Activated naive CD4-positive, alpha-beta T cell treated with anti-CD3 and anti-CD28 coated beads, Interleukin-2, amount 50 U/mL, for 16 hours (primary cell): ENCODE measurements around the gene CYP8B1.

ENCODE experiments used
- DNase-seq: peaks from one replicate; pipeline ENCODE4 v3.0.0-alpha.2; 2020

CYP8B1 gene

DNA sequence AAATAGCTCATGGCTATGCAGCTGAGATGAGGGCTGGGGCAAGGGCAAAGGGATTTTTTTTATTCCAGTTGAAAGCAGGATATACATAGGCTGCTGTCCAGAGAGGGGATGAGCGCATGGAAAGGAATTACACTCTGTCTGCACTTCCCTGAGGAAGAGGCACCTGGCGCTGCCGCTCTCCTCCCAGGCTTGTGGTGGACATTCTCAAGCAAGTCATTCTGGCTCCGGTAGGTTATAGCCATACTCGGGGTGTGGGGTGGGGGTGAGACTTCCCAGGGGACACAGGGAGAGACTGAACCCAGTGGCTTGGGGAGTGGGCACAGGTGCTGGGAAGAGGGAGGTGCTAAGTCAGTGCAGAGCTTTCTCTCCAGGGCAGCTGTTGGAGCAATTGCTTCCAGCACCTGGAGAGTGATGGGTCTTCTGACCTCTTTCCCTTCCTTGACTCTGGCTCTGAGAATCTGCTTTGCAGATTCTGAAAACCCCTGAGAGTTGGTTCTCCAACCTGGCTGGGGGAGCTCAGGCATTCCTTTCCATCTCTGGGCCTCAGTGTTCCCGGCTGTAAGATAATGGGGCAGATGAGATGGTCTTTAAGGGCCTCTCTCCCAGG, 24.3 kb downstream of the CYP8B1 start:
- DNase-seq: no peak

DNA sequence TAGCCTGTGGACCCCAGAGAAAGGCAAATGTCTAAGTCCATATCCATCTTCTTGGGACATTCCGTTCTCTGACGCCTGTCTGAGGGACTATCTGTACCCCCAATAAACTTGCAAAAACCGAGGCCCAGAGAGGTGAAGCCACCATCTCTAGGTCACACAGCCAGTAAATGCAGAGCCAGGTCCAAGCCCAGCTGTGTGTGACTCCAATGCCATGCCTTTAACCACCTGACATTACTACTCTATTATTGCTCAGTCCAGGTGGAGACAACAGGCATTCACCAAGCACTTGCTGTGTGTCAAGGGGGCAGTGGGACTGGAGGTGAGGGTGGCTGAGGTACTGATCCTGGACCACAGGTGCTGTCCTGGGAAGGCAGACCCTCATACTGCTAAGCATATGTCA, 25.4 kb downstream of the CYP8B1 start:
- no peak for DNase-seq

GRCh38 chr3:42849017-42849416, 26.7 kb downstream of the CYP8B1 start:
- DNase-seq: no peak

- DNase-seq: no peak
Observed at GRCh38 chr3:42847731-42848130, 27.9 kb downstream of the CYP8B1 start.

GRCh38 chr3:42846685-42847522, 28.8 kb downstream of the CYP8B1 start:
- DNase-seq: no peak

DNA sequence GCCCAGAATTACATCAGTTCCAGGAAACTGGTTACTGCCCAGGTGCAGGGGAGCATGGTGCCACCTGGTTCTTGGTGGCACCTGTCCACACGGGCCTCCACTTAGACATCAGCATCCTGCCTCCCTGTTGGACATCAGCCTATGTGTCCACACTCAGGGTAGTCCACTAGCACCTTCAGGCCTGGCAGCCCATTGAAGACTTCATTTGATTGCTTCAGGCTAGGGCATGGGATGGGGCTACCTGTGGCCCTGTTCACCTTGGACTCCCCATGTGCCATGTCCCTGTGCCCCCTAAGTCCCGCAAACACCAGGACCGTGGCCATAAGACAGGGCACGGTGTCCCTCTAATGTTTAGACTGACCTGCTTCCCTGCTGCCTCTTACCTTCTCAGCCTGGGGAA, 30.9 kb downstream of the CYP8B1 start:
- no peak for DNase-seq

- DNase-seq: no peak
Observed at GRCh38 chr3:42844412-42844713, 31.3 kb downstream of the CYP8B1 start.

- DNase-seq: no peak
Observed at GRCh38 chr3:42843713-42844411, 31.8 kb downstream of the CYP8B1 start.

- DNase-seq: no peak
Observed at GRCh38 chr3:42841332-42841731, 34.3 kb downstream of the CYP8B1 start.

DNA sequence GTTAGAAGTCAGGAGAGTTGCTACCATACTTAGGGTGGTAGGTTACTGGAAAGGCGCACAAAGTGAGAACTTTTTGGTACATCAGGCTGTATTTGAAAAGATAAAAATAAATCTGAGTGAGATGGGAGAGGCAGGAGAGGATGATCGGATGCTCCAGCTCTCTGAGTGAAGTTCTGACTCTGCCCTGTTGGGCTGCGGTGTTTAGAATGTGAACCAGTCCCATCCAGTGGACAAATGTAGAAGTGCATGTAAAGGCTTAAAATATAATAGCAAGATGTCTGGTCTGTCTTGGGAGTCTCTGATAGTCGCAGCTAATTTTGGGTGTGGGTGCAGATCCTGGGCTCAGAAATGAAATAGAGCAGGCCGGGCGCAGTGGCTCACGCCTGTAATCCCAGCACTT, 36.1 kb downstream of the CYP8B1 start:
- peak; percentile 22 for DNase-seq

DNA sequence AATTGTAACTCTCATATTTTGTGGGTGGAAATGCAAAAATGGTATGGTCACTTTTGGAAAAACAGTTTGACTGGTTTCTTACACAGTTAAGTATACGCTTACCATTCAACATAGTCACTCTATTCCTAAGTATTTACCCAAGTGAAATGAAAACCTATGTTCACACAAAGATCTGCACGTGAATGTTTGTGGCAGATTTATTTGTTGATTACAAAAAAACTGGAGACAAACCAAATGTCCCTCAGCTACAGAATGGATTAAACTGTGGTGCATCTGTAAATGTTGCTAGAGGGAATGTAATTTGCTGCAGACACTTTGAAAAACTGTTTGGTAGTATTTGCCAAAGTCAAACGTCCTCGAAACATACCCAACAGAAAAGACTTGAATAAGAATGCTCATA, 37.1 kb downstream of the CYP8B1 start:
- no peak for DNase-seq

DNA sequence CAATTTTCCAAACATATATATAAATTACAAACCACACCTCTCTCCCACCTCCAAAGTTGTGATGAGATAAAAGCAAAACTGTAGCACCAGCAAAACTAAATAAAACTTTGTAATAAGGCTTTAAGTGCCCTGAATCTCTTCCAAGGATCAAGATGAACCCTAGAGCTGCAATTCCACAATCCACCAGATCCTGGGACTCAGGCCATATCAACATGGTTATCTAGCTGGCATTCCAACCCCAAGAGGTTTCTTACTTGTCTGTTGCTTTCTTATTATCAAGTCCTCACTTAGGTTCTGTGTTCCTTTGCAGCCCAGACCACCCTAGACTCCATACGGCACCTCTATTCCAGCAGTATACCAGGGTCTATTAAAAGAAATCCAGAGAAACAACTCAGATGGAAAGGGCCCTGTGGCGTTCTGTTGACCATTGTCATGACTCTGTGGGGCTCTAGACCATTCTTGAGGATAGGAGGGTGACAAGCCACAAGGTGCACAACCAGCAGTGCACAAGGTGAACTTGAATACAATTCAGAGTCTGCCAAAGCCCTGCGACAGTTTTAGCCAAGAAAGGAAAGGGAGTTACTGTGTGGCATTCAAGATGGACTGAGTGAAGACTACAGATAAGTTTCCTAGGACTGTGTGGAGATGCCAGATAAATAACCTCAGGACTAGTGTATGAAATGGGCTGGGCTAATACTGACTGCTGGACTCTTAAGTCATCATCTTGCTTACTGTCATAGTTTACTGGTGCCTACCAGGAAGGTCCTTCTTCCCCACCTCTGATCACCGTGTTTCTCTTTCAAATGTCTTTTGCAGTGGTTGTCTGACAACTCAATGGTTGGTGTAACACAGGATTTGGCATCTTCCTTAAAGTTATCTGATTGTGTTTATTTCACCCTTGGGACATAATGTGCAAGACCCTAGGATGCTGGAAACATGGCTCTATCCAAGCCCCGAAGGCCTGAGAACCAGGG, 39.2 kb downstream of the CYP8B1 start:
- DNase-seq: no peak

- DNase-seq: peak; percentile 71
Observed at GRCh38 chr3:42831321-42831713, 44.4 kb downstream of the CYP8B1 start.

- DNase-seq: no peak
Observed at GRCh38 chr3:42830437-42831320, 45.0 kb downstream of the CYP8B1 start.

DNA sequence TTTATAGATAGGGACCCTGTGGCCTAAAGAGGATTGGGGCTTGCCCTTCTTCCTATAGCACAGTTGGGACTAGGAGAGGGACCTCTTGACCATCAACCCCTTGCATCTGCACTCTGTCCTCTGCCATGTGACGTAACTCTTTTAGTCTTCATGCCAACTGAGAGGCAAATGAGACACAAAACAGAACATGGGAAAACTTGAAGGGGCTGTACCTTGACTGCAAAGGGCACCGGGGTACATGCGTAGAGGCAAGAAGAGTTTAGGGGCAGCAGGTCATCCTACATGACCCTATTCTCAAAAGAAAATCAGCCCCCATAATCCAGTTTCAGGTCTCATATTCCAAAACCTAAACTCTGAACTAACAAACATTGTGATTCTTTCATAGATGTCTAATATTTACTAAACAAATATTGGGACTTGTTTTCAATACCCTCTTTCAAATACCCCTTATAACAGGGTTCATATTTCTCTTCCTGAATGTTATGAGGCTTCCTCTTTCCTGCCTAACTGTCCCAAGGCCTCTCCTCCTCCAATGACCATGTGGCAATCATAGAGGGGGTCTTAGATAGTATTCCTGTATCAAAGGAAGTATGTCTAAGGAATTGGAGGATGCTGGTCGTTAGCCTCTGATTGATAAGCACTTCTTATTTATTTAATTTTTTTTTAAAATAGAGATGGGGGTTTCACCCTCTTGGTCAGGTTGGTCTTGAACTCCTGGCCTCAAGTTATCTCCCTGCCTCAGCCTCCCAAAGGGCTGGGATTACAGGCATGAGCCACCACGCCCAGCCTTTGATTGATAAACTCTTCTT, 45.8 kb downstream of the CYP8B1 start:
- no peak for DNase-seq

DNA sequence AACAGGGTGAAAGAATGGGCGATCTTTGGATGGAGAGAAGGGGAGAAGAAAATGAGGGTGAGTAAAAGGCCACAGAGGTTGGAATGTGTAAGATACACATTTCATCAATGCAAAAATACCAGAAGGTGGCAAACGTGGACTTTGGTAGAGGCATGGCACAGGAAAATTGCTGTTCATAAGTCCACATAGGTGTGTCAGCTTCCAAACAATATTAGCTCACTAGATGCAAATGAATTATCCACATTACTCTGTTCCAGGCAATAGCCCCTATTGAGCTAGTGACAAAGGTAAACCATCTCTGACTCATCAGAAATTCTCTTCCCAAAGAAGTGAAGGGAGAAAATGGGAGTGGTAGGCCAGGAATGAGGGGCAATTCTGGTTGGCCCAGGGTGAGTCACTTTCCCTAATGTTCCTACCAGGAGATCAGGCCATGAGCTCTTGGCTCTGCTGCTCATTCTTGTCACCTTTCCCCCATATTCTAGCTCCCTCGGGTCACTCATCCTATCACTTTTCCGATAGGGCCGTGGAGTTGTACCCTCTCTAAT, 46.5 kb downstream of the CYP8B1 start:
- no peak for DNase-seq

- DNase-seq: no peak
Observed at GRCh38 chr3:42827654-42828053, 48.0 kb downstream of the CYP8B1 start.

- no peak for DNase-seq
Observed at GRCh38 chr3:42827023-42827422, 48.7 kb downstream of the CYP8B1 start.

DNA sequence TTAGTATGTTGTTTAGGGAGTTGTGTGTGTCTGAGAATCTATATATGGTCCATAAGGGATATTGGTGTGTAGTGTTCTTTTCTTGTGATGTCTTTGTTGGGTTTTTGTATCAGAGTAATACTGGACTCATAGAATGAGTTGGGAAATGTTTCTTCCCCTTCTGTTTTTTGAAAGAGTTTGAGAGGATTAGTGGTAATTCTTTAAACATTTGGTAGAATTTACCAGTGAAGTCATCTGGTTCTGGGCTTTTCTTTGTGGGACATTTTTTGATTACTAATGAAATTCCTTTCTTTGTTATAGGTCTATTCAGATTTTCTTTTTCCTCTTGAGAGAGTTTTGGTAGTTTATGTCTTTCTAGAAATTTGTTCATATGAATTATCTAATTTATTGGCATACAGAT, 49.5 kb downstream of the CYP8B1 start:
- no peak for DNase-seq

- DNase-seq: no peak
Observed at GRCh38 chr3:42823351-42823750, 52.3 kb downstream of the CYP8B1 start.

- no peak for DNase-seq
Observed at GRCh38 chr3:42822828-42823227, 52.9 kb downstream of the CYP8B1 start.
